GM18867 (cell line): Measurements from ENCODE around the gene C18orf63.
A peak's percentile ranks its signal among the peaks of the same experiment; 100 is the strongest.

Experiments
- ATAC-seq: cut with Tn5 transposase; IDR thresholded peaks from one replicate; pipeline ENCODE4 v1.9.1; 2021; ENCODE audit warnings: mild to moderate bottlenecking, moderate library complexity; ENCODE audit not compliant: unreplicated experiment

Gene C18orf63

GRCh38 chr18:74402806-74403433 is 87.3 kb downstream of the C18orf63 start:
- ATAC-seq: no peak

DNA sequence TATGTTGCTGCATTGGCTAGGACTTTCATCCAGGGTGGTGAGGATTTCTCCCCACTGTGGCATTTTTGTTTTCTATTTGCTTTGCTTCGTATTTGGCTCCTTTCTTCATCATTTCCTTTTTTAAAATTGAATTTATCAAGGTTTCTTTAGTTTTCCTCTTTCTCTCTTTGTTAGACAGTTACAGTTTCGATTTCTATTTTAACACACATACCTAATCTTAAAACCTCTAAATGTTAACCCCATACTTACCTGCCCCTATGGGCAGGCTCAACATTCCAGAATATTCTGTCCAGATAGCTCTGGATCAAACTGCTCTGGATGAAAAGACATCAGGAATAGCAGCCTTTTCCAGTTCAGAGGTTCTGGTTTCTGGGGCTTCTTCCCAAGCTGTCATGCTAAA is 92.2 kb downstream of the C18orf63 start:
- peak; percentile 73 for ATAC-seq
